SW 1271 (cell line): ENCODE measurements around the gene ACAD11.
"Not testable (repeated sequence)": the region's sequence is repeated elsewhere in the genome, so short reads cannot be mapped to it uniquely, and the experiment has no call there.

Source experiments
- DNase-seq, 2 experiments: peaks; one replicate each; lab custom pipeline; 2025; lab: John Stamatoyannopoulos, UW

The ACAD11 gene

GRCh38 chr3:132645058-132645457 is 14.6 kb downstream of the ACAD11 start:
- DNase-seq, result no peak

GRCh38 chr3:132643366-132643765 is 16.2 kb downstream of the ACAD11 start:
- no peak for DNase-seq

GRCh38 chr3:132642539-132642847 is 17.1 kb downstream of the ACAD11 start:
- no peak for DNase-seq

GRCh38 chr3:132641837-132642538 is 17.6 kb downstream of the ACAD11 start:
- peak in 1 of 2 experiments; percentile 62 for DNase-seq

- not testable (repeated sequence) for DNase-seq
Observed at GRCh38 chr3:132641427-132641826, 18.2 kb downstream of the ACAD11 start.

GRCh38 chr3:132638706-132639105 is 20.9 kb downstream of the ACAD11 start:
- DNase-seq, result no peak

GRCh38 chr3:132637590-132637989 is 22.0 kb downstream of the ACAD11 start:
- DNase-seq, result peak in 1 of 2 experiments; percentile 45

GRCh38 chr3:132635052-132635451 is 24.6 kb downstream of the ACAD11 start:
- DNase-seq, result no peak

GRCh38 chr3:132630612-132631011 is 29.0 kb downstream of the ACAD11 start:
- DNase-seq, result no peak

- DNase-seq, result peak in 1 of 2 experiments; percentile 60
Observed at GRCh38 chr3:132629928-132630327, 29.7 kb downstream of the ACAD11 start.

GRCh38 chr3:132628157-132628556 is 31.5 kb downstream of the ACAD11 start:
- no peak for DNase-seq

- DNase-seq, result no peak
Observed at GRCh38 chr3:132626955-132627354, 32.7 kb downstream of the ACAD11 start.

GRCh38 chr3:132625613-132626012 is 34.0 kb downstream of the ACAD11 start:
- no peak for DNase-seq

GRCh38 chr3:132624790-132625189 is 34.8 kb downstream of the ACAD11 start:
- no peak for DNase-seq

GRCh38 chr3:132623646-132624045 is 36.0 kb downstream of the ACAD11 start:
- DNase-seq, result no peak

GRCh38 chr3:132622761-132623160 is 36.8 kb downstream of the ACAD11 start:
- no peak for DNase-seq

- no peak for DNase-seq
Observed at GRCh38 chr3:132622148-132622547, 37.5 kb downstream of the ACAD11 start.

- no peak for DNase-seq
Observed at GRCh38 chr3:132616780-132617179, 42.8 kb downstream of the ACAD11 start.

- DNase-seq, result no peak
Observed at GRCh38 chr3:132615881-132616280, 43.7 kb downstream of the ACAD11 start.

GRCh38 chr3:132615301-132615700 is 44.3 kb downstream of the ACAD11 start:
- not testable (repeated sequence) for DNase-seq

- not testable (repeated sequence) for DNase-seq
Observed at GRCh38 chr3:132606620-132607019, 53.0 kb downstream of the ACAD11 start.

- no peak for DNase-seq
Observed at GRCh38 chr3:132606085-132606484, 53.5 kb downstream of the ACAD11 start.

GRCh38 chr3:132605374-132605792 is 54.2 kb downstream of the ACAD11 start:
- no peak for DNase-seq

GRCh38 chr3:132600614-132601013 is 59.0 kb downstream of the ACAD11 start:
- DNase-seq, result not testable (repeated sequence)
